Mesenchymal stem cell (in vitro differentiated cells and primary cell): ENCODE results near the gene FGFR1OP2.

Experiments
- DNase-seq: peaks from one replicate; pipeline ENCODE4 v3.0.0-alpha.2; 2013
- H2AFZ ChIP-seq: one replicate; pipeline ENCODE4 v1.6.1; 2013; ENCODE audit warnings: low read depth, mild to moderate bottlenecking, control low read depth, inconsistent platforms, low read length, moderate library complexity
- H2AK5ac ChIP-seq: 2 replicates; pipeline ENCODE4 v1.6.1; 2013; ENCODE audit warnings: low read length, moderate library complexity, mild to moderate bottlenecking, inconsistent platforms; ENCODE audit not compliant: severe bottlenecking
- H2BK120ac ChIP-seq: one replicate; pipeline ENCODE4 v1.6.1; 2013; ENCODE audit warnings: low read depth, mild to moderate bottlenecking, inconsistent platforms, low read length, moderate library complexity
- H2BK12ac ChIP-seq, 2 experiments: one replicate each; pipeline ENCODE4 v1.6.1; 2013; ENCODE audit warnings: inconsistent platforms in 2 of 2, low read length in 2 of 2, mild to moderate bottlenecking in 2 of 2, moderate library complexity in 2 of 2, control low read depth in 1 of 2
- H2BK15ac ChIP-seq: one replicate; pipeline ENCODE4 v1.6.1; 2013; ENCODE audit warnings: mild to moderate bottlenecking, low read depth, inconsistent platforms; ENCODE audit not compliant: poor library complexity, severe bottlenecking
- H2BK5ac ChIP-seq: 2 replicates; pipeline ENCODE4 v1.6.1; 2013; ENCODE audit warnings: low read depth, mild to moderate bottlenecking, low read length, control low read depth, inconsistent platforms; ENCODE audit not compliant: poor library complexity, severe bottlenecking
- H3K14ac ChIP-seq, 2 experiments: one replicate each; pipeline ENCODE4 v1.6.1; 2013; ENCODE audit warnings: inconsistent platforms in 2 of 2, low read length in 2 of 2, control low read depth in 1 of 2, mild to moderate bottlenecking in 1 of 2, moderate library complexity in 1 of 2
- H3K18ac ChIP-seq, 2 experiments: one replicate each; pipeline ENCODE4 v1.6.1; 2013; ENCODE audit warnings: inconsistent platforms in 2 of 2, low read length in 2 of 2, control low read depth in 1 of 2, low read depth in 1 of 2, mild to moderate bottlenecking in 1 of 2
- H3K23ac ChIP-seq, 2 experiments: one replicate each; pipeline ENCODE4 v1.6.1; 2013; ENCODE audit warnings: inconsistent platforms in 2 of 2, low read length in 2 of 2, mild to moderate bottlenecking in 2 of 2, moderate library complexity in 2 of 2, control low read depth in 1 of 2
- H3K27ac ChIP-seq: 2 replicates; pipeline ENCODE4 v1.5.1; 2013; ENCODE audit warnings: mild to moderate bottlenecking, moderate library complexity, low read length, control low read depth, inconsistent platforms; ENCODE audit not compliant: poor library complexity, severe bottlenecking
- H3K27me3 ChIP-seq, 2 experiments: 2 replicates each; pipeline versions ENCODE4 v1.6.1 to v1.7.0; 2013; ENCODE audit warnings: low read length in 2 of 2, mild to moderate bottlenecking in 2 of 2, moderate library complexity in 2 of 2, control low read depth in 1 of 2, inconsistent platforms in 1 of 2; ENCODE audit not compliant: control insufficient read depth in 1 of 2, insufficient read depth in 1 of 2
- H3K36me3 ChIP-seq, 2 experiments: 2 replicates each; pipeline versions ENCODE4 v1.6.1 to v1.7.0; 2013; ENCODE audit warnings: low read length in 2 of 2, control low read depth in 1 of 2, inconsistent platforms in 1 of 2, low read depth in 1 of 2, mild to moderate bottlenecking in 1 of 2; ENCODE audit not compliant: insufficient read depth in 2 of 2, control insufficient read depth in 1 of 2
- H3K4ac ChIP-seq, 2 experiments: one replicate each; pipeline ENCODE4 v1.6.1; 2013; ENCODE audit warnings: inconsistent platforms in 2 of 2, low read length in 2 of 2, mild to moderate bottlenecking in 2 of 2, moderate library complexity in 2 of 2, control low read depth in 1 of 2, low read depth in 1 of 2
- H3K4me1 ChIP-seq: 2 replicates; pipeline ENCODE4 v1.6.1; 2013; ENCODE audit warnings: low read depth, low read length, control low read depth; ENCODE audit not compliant: control insufficient read depth, insufficient read depth
- H3K4me2 ChIP-seq: 2 replicates; pipeline ENCODE4 v1.6.1; 2013; ENCODE audit warnings: low read length, mild to moderate bottlenecking, inconsistent platforms; ENCODE audit not compliant: poor library complexity, severe bottlenecking
- H3K4me3 ChIP-seq, 2 experiments: 2 replicates each; pipeline versions ENCODE4 v1.5.1 to v1.7.0; 2013; ENCODE audit warnings: low read length in 2 of 2, mild to moderate bottlenecking in 2 of 2, control low read depth in 1 of 2, low read depth in 1 of 2; ENCODE audit not compliant: insufficient read depth in 1 of 2
- H3K79me1 ChIP-seq: replicated peaks from 2 replicates; pipeline ENCODE4 v1.6.1; 2013; ENCODE audit warnings: mild to moderate bottlenecking, control low read depth, low read length, inconsistent platforms; ENCODE audit not compliant: poor library complexity, severe bottlenecking
- H3K9ac ChIP-seq: 2 replicates; pipeline ENCODE4 v1.7.0; 2013; ENCODE audit warnings: mild to moderate bottlenecking, low read length, moderate library complexity
- H3K9me3 ChIP-seq: 2 replicates; pipeline ENCODE4 v1.7.0; 2013; ENCODE audit warnings: mild to moderate bottlenecking, low read length; ENCODE audit not compliant: control insufficient read depth
- H4K8ac ChIP-seq: one replicate; pipeline ENCODE4 v1.6.1; 2013; ENCODE audit warnings: inconsistent platforms, mild to moderate bottlenecking, low read length, moderate library complexity
- H4K91ac ChIP-seq: one replicate; pipeline ENCODE4 v1.6.1; 2013; ENCODE audit warnings: mild to moderate bottlenecking, low read length, inconsistent platforms
- WGBS: methylation state at CpG from one replicate; pipeline ENCODE4 v1.1.7; 2013; ENCODE audit warnings: mixed read lengths; 5-methylcytosine and 5-hydroxymethylcytosine counted together

The FGFR1OP2 gene

GRCh38 chr12:26938701-26939062, 412 bp downstream of the FGFR1OP2 start:
- H3K79me1 ChIP-seq = peaks cover 7% of the 10 kb centered on the region
- H3K4me2 ChIP-seq = peak overlapping the region; percentile 94
- WGBS = under 1% methylated on average over 28 of the region's 28 CpGs

GRCh38 chr12:26939192-26939832, 1.0 kb downstream of the FGFR1OP2 start:
- no peak overlapping the region for H4K8ac ChIP-seq
- H3K9ac ChIP-seq = peak overlapping the region; percentile 98
- H3K4ac ChIP-seq = no peak overlapping the region
- H4K91ac ChIP-seq = no peak overlapping the region
- H2AK5ac ChIP-seq = no peak overlapping the region
- no peak overlapping the region for H2BK12ac ChIP-seq
- DNase-seq = peak; percentile 23
- no peak overlapping the region for H2BK5ac ChIP-seq
- no peak overlapping the region for H2AFZ ChIP-seq
- peak overlapping the region; percentile 93 to 98 for H3K4me3 ChIP-seq
- no peaks in the 10 kb centered on the region for H3K4me1 ChIP-seq
- no peaks in the 10 kb centered on the region for H3K36me3 ChIP-seq
- no peak overlapping the region for H2BK15ac ChIP-seq
- no peak overlapping the region for H3K23ac ChIP-seq
- peak overlapping the region; percentile 94 for H3K4me2 ChIP-seq
- no peak overlapping the region for H3K14ac ChIP-seq
- peaks cover 5% of the 10 kb centered on the region for H3K79me1 ChIP-seq
- peak overlapping the region; percentile 59 for H3K27ac ChIP-seq
- 22% methylated on average over 7 of the region's 9 CpGs for WGBS
- no peaks in the 10 kb centered on the region for H3K9me3 ChIP-seq
- H2BK120ac ChIP-seq = no peak overlapping the region
- no peak overlapping the region for H3K18ac ChIP-seq
- no peaks in the 10 kb centered on the region for H3K27me3 ChIP-seq

More at GRCh38 chr12:26938701-26939062, 412 bp downstream of the FGFR1OP2 start:
- peak overlapping the region; percentile 98 for H4K91ac ChIP-seq
- H4K8ac ChIP-seq = peak overlapping the region; percentile 95
- H3K4me3 ChIP-seq = peak overlapping the region; percentile 93 to 98
- H2AFZ ChIP-seq = peak overlapping the region; percentile 100
- peak overlapping the region; percentile 93 to 100 for H3K18ac ChIP-seq
- no peaks in the 10 kb centered on the region for H3K36me3 ChIP-seq
- H3K14ac ChIP-seq = peak overlapping the region in 1 of 2 experiments; percentile 97
- peak overlapping the region; percentile 85 to 98 for H3K4ac ChIP-seq
- peak overlapping the region in 1 of 2 experiments; percentile 50 for H2BK12ac ChIP-seq
- no peak overlapping the region for H2BK5ac ChIP-seq
- H3K9me3 ChIP-seq = no peaks in the 10 kb centered on the region
- H3K9ac ChIP-seq = peak overlapping the region; percentile 98
- peak overlapping the region; percentile 100 for H2BK15ac ChIP-seq
- H3K27ac ChIP-seq = peak overlapping the region; percentile 99
- no peaks in the 10 kb centered on the region for H3K27me3 ChIP-seq
- H2AK5ac ChIP-seq = no peak overlapping the region
- H3K23ac ChIP-seq = peak overlapping the region in 1 of 2 experiments; percentile 96
- H3K4me1 ChIP-seq = no peaks in the 10 kb centered on the region
- no peak for DNase-seq
- peak overlapping the region; percentile 6 for H2BK120ac ChIP-seq

- no peak overlapping the region for H3K4me2 ChIP-seq
- peaks cover 4% of the 10 kb centered on the region for H3K79me1 ChIP-seq
- no peak overlapping the region for H3K27ac ChIP-seq
- no peak overlapping the region for H2BK15ac ChIP-seq
- H3K36me3 ChIP-seq = no peaks in the 10 kb centered on the region
- H2AK5ac ChIP-seq = no peak overlapping the region
- WGBS = 74% methylated on average over 1 of the region's 1 CpG
- H3K9ac ChIP-seq = peak overlapping the region; percentile 98
- no peaks in the 10 kb centered on the region for H3K27me3 ChIP-seq
- H3K4me3 ChIP-seq = peak overlapping the region in 1 of 2 experiments; percentile 93
- H4K91ac ChIP-seq = no peak overlapping the region
- H3K14ac ChIP-seq = no peak overlapping the region
- no peak overlapping the region for H3K23ac ChIP-seq
- no peak overlapping the region for H2AFZ ChIP-seq
- H2BK120ac ChIP-seq = no peak overlapping the region
- no peak overlapping the region for H3K4ac ChIP-seq
- no peak overlapping the region for H4K8ac ChIP-seq
- no peak overlapping the region for H2BK5ac ChIP-seq
- no peak overlapping the region for H3K18ac ChIP-seq
- H3K4me1 ChIP-seq = no peaks in the 10 kb centered on the region
- no peak for DNase-seq
- no peaks in the 10 kb centered on the region for H3K9me3 ChIP-seq
- H2BK12ac ChIP-seq = no peak overlapping the region
Observed at GRCh38 chr12:26939953-26940352, 1.7 kb downstream of the FGFR1OP2 start.

DNA sequence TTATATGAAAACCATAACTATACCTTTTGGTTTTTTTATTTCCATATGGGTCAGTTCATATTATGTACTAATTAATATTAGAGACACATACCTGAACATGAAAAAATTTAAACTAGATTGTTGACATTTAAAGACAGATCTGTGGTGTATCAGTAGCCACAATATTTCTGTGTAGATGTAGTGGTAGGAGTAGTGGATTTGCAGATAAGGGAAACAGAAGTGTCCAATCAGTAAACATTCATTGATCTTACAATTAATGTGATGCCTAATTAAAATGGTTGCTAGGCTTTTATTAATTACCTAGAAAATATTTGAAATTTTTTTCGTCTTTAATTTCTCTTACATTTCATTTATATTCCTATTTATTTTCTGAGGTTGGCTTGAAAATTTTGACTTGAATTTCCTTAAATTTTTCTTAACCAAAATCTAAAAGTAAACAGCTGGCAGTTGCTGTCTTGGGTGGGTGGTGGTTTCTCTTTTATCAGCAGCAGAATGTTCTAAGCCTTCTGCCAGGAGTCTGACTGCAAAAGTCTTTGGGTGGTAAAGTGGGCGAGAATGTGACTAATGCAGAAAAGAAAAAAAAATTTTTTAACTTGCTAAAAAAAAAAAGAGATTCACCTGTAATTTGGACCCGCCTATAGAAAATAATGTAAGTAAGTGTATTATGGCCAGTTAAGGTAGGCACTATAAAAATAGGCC, 2.4 kb downstream of the FGFR1OP2 start:
- peak; percentile 11 for DNase-seq
- H3K9ac ChIP-seq = peak overlapping the region; percentile 98
- peaks cover 3% of the 10 kb centered on the region for H3K79me1 ChIP-seq
- no peaks in the 10 kb centered on the region for H3K9me3 ChIP-seq
- no peak overlapping the region for H3K23ac ChIP-seq
- no peak overlapping the region for H2BK15ac ChIP-seq
- no peak overlapping the region for H2AFZ ChIP-seq
- H4K8ac ChIP-seq = no peak overlapping the region
- peak overlapping the region in 1 of 2 experiments; percentile 93 for H3K4me3 ChIP-seq
- H3K18ac ChIP-seq = no peak overlapping the region
- H2BK12ac ChIP-seq = no peak overlapping the region
- H3K36me3 ChIP-seq = no peaks in the 10 kb centered on the region
- no peaks in the 10 kb centered on the region for H3K27me3 ChIP-seq
- H3K14ac ChIP-seq = no peak overlapping the region
- H2BK5ac ChIP-seq = no peak overlapping the region
- no peak overlapping the region for H2BK120ac ChIP-seq
- no peak overlapping the region for H3K4ac ChIP-seq
- 67% methylated on average over 1 of the region's 3 CpGs for WGBS
- H3K27ac ChIP-seq = no peak overlapping the region
- H3K4me2 ChIP-seq = no peak overlapping the region
- H2AK5ac ChIP-seq = no peak overlapping the region
- no peaks in the 10 kb centered on the region for H3K4me1 ChIP-seq
- no peak overlapping the region for H4K91ac ChIP-seq
